ENCODE results near the gene METRNL.
A peak's percentile ranks its signal among the peaks of the same experiment; 100 is the strongest.

METRNL gene

DNA sequence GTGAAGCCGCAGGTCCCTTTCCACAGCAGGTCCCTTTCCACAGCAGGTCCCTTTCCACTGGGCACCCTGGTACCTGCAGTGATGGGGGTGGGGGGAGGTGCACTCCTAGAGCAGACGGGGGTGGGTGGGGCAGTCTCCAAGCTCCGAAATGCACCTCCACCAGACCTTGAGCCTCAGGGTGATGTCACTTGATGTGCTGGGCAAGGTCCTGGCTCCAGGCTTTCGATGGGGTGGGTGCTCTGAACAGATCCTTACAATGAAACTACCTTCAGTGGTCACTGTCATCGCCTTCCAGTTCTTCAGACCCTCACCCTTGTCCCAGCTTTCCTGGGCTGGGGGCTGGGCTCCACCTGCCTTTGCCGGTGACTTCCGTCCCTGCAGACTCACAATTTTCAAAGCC, 1.5 kb upstream of the METRNL start:
- TF ChIP-seq, protein P1, sequence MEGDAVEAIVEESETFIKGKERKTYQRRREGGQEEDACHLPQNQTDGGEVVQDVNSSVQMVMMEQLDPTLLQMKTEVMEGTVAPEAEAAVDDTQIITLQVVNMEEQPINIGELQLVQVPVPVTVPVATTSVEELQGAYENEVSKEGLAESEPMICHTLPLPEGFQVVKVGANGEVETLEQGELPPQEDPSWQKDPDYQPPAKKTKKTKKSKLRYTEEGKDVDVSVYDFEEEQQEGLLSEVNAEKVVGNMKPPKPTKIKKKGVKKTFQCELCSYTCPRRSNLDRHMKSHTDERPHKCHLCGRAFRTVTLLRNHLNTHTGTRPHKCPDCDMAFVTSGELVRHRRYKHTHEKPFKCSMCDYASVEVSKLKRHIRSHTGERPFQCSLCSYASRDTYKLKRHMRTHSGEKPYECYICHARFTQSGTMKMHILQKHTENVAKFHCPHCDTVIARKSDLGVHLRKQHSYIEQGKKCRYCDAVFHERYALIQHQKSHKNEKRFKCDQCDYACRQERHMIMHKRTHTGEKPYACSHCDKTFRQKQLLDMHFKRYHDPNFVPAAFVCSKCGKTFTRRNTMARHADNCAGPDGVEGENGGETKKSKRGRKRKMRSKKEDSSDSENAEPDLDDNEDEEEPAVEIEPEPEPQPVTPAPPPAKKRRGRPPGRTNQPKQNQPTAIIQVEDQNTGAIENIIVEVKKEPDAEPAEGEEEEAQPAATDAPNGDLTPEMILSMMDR (IDR thresholded peaks at IDR 0.05; ENCODE audit: control extremely low read depth, extremely low read depth, low read depth, missing control alignments): no peak
- no peak for DNase-seq (ENCODE audit: extremely low spot score)
- ChIA-PET CTCF (no interaction called here), POLR2A (no interaction called here)

DNA sequence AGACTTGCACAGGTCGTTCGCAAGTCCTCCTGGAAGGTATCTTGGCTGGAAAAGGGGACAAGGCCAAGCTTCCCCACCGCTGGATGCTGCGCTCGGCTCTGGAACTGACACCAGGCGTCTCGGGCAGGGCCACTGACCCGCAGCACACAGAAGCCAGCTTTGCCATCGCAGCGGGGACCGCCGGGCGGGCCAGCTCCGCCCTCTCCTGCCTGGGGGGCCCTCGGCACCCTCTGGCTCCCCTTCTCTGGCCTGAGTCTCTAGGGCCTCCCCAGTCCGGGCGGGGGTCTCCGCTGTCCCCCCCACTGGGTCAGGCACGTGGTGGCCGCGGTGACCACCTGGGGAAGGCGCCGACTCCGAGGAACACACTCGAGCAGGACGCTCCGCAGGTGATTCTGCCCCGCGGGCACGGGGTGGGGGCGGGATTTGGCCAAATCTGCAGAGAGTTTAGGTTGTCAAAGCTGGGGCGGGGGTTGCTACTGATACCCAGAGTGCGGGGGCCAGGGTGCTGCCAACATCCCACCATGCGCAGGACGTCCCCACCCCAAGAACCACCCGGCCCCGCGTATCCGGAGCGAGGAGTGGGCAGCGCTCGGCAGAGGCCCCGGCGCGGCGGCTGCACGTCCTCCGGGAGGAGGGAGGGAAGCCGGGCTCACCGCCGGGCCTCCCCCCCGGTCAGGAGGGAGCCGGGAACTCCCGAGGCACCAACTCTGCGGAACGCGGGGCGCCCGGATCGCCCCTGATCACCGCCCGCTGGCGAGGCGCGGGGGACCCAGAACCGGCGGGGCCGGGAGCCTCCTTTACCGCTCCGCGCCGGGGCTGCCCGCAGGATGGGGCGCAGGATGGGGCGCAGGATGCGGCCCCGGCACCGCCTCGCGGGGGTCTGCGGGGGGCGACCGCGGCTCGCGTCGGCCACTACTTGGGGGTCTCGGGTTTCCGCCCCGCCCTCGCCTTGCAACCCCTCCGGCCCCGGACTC, 744 bp upstream of the METRNL start:
- ChIA-PET CTCF (no interaction called here), POLR2A (interaction anchor here (0.6 to 0.7 kb wide), 2 partner anchors 25 to 33 kb away, joined by 3 read pairs; no protein-coding TSS in a partner anchor)
- TF ChIP-seq, protein P1 (IDR thresholded peaks at IDR 0.05; ENCODE audit: control extremely low read depth, extremely low read depth, low read depth, missing control alignments): no peak
- DNase-seq (ENCODE audit: extremely low spot score): no peak

DNA sequence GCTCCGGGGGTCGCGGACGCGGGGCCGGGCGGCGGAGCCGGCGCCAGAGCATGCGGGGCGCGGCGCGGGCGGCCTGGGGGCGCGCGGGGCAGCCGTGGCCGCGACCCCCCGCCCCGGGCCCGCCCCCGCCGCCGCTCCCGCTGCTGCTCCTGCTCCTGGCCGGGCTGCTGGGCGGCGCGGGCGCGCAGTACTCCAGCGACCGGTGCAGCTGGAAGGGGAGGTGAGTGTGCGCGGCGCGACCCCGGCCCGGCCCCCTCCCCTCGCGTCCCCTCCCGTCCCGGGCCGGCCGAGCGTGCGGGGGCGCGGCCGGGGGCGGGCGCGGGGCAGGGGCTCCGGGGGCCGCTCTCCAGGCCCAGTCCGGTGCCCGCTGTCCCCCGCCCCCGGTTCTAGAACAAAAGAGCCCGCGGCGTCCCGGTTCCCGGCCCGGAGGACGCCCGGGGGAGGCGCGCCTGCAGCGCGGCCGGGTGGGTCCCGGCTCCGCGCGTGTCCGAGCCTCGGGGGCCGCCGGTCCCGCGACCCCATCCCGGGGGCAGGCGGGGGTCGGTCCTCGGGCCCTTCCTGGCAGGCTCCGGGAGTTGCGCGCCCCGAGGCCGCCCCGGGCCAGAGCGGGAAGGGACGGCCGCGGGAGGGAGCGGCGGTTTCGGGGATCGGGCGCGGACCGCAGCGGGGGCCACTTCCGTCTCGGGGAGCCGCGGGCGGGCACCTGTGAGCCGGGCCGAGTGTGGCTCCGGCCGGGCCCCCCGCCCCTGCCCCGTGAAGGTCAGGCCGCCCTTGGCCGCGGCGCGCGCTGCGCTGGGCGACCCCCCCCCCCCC, 563 bp downstream of the METRNL start:
- TF ChIP-seq, protein P1 (IDR thresholded peaks at IDR 0.05; ENCODE audit: control extremely low read depth, extremely low read depth, low read depth, missing control alignments): no peak
- ChIA-PET POLR2A (interaction anchor here (0.7 kb wide), 1 partner anchor 26 kb away, joined by 3 read pairs; no protein-coding TSS in a partner anchor), CTCF (no interaction called here)
- no peak for DNase-seq (ENCODE audit: extremely low spot score)

DNA sequence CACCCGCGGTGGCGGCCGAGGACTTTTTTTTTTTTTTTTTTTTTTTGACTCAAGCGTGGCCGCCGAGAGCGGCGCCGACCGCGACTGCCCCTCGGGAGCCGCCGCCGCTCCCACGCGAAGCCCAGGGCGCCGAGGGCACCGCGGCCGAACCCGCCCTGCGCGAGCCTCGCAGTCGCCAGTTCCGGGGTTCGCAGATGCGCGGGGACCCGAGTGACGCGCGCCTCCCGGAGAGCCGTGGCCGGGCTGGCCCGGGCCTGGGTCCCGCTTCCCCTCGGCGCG, 1.1 kb downstream of the METRNL start:
- DNase-seq (ENCODE audit: extremely low spot score): peak; percentile 48
- POLR2A ChIA-PET: interaction anchor here (0.6 kb wide), 1 partner anchor 656 kb away, joined by 5 read pairs; no protein-coding TSS in a partner anchor
- TF ChIP-seq, protein P1 (IDR thresholded peaks at IDR 0.05; ENCODE audit: control extremely low read depth, extremely low read depth, low read depth, missing control alignments): no peak
- CTCF ChIA-PET: no interaction called here

DNA sequence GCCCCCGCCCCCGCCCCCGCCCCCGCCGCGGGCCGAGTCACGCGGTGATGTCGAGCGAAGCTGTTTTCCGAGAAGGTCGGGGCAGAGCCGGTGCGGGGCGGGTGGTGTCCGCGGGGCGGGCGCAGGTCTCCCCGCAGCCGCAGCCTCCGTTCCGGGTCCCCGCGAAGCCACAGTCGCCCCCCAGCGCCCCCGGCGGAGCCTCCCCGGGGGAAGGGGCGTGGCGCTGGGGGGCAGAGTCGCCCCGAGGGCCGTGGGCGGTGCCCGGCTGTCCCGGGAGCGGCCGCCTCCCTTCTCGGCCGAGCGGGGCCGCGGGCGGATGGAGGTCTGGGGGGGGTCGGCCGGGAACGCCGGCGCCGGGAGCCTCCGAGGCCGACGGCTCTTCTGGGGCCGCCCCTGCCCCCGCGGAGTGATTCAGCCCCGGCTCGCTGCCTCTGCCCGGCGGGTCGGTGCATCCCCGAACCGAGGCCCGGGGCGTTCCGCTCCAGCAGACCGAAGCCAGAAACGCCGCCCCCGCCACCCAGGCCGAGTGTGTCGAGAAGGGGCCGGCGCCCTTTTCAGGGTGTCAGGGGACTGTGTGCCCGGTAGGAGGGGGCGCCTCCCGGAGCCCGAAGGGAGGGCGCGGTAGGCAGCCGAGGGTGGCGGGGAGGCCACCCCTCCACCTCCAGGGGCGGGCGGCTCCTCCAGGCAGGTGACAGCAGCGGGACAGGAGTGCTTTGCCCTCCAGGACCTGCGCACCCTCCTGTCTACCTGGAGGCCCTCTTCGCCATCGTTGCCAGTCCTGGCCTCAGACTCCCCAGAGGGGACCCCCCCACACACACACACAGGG, 1.7 kb downstream of the METRNL start:
- POLR2A ChIA-PET: interaction anchor here (0.6 kb wide), 1 partner anchor 656 kb away, joined by 5 read pairs; no protein-coding TSS in a partner anchor
- CTCF ChIA-PET: no interaction called here

More for the DNA sequence above, 1.7 kb downstream of the METRNL start:
- TF ChIP-seq, protein P1 (IDR thresholded peaks at IDR 0.05; ENCODE audit: control extremely low read depth, extremely low read depth, low read depth, missing control alignments): no peak
- peak; percentile 82 for DNase-seq (ENCODE audit: extremely low spot score)

Data from GM10248 (cell line).